GM19238 (cell line): ENCODE measurements around the gene USF2.

Source experiments
- DNase-seq: peaks from one replicate; pipeline ENCODE4 v3.0.0; 2011; ENCODE audit warnings: low spot score; ENCODE audit not compliant: insufficient read length

The USF2 gene

GRCh38 chr19:35265126-35265899 is 3.4 kb upstream of the USF2 start:
- DNase-seq, result no peak

GRCh38 chr19:35265900-35266519 is 2.8 kb upstream of the USF2 start:
- DNase-seq, result no peak

- DNase-seq, result no peak
Observed at GRCh38 chr19:35266520-35267352, 2.0 kb upstream of the USF2 start.

GRCh38 chr19:35267353-35267817 is 1.4 kb upstream of the USF2 start:
- no peak for DNase-seq

GRCh38 chr19:35267818-35268535 is 785 bp upstream of the USF2 start:
- DNase-seq, result peak; percentile 94

- peak; percentile 78 for DNase-seq
Observed at GRCh38 chr19:35269438-35270117, 816 bp downstream of the USF2 start.

- DNase-seq, result no peak
Observed at GRCh38 chr19:35270381-35270811, 1.6 kb downstream of the USF2 start.

GRCh38 chr19:35271546-35271945 is 2.8 kb downstream of the USF2 start:
- no peak for DNase-seq

- DNase-seq, result no peak
Observed at GRCh38 chr19:35272122-35272719, 3.5 kb downstream of the USF2 start.

GRCh38 chr19:35272954-35273649 is 4.3 kb downstream of the USF2 start:
- DNase-seq, result no peak

GRCh38 chr19:35273686-35274259 is 5.0 kb downstream of the USF2 start:
- DNase-seq, result no peak

GRCh38 chr19:35274323-35274722 is 5.6 kb downstream of the USF2 start:
- no peak for DNase-seq

- no peak for DNase-seq
Observed at GRCh38 chr19:35276706-35277281, 8.0 kb downstream of the USF2 start.

- no peak for DNase-seq
Observed at GRCh38 chr19:35278578-35279284, 10.0 kb downstream of the USF2 start.

GRCh38 chr19:35279374-35279773 is 10.6 kb downstream of the USF2 start:
- no peak for DNase-seq

GRCh38 chr19:35279985-35280821 is 11.4 kb downstream of the USF2 start:
- no peak for DNase-seq

GRCh38 chr19:35281303-35281702 is 12.5 kb downstream of the USF2 start:
- no peak for DNase-seq
